ENCODE data around the gene ARPC1B.
"Not testable (repeated sequence)": the region's sequence is repeated elsewhere in the genome, so short reads cannot be mapped to it uniquely, and the experiment has no call there.

ARPC1B gene

DNA sequence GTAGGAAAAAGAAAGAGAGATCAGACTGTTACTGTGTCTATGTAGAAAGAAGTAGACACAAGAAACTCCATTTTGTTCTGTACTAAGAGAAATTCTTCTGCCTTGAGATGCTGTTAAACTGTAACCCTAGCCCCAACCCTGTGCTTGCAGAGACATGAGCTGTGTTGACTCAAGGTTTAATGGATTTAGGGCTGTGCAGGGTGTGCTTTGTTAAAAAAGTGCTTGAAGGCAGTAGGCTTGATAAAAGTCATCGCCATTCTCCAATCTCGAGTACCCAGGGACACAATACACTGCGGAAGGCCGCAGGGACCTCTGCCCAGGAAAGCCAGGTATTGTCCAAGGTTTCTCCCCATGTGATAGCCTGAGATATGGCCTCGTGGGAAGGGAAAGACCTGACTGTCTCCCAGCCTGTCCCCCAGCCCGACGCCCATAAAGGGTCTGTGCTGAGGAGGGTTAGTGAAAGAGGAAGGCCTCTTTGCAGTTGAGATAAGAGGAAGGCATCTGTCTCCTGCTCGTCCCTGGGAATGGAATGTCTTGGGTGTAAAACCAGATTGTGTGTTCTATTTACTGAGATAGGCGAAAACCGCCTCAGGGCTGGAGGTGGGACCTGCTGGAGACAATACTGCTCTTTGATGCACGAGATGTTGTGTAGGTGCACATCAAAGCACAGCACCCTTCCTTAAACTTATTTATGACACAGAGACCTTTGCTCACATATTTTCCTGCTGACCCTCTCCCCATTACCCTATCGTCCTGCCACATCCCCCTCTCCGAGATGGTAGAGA, 57.4 kb downstream of the ARPC1B start:
- H2AK5ac ChIP-seq (ENCODE audit: low read length, severe bottlenecking); H3K27ac ChIP-seq (ENCODE audit: low read length, poor library complexity, severe bottlenecking); H2AFZ ChIP-seq (ENCODE audit: low read depth, low read length); H3K4me3 ChIP-seq (ENCODE audit: insufficient read depth in 1 of 2, low read depth in 1 of 2, low read length in 2 of 2); H4K91ac ChIP-seq (ENCODE audit: low read length); H3K27me3 ChIP-seq (ENCODE audit: control insufficient read depth in 1 of 2, insufficient read depth in 1 of 2, low read length in 2 of 2); H2BK120ac ChIP-seq (ENCODE audit: low read depth, low read length); H3K18ac ChIP-seq (ENCODE audit: low read depth in 1 of 2, low read length in 2 of 2); H3K4me1 ChIP-seq (ENCODE audit: control insufficient read depth, insufficient read depth, low read depth, low read length); H4K8ac ChIP-seq (ENCODE audit: low read length); H3K4ac ChIP-seq (ENCODE audit: low read depth in 1 of 2, low read length in 2 of 2); H3K9me3 ChIP-seq (ENCODE audit: control insufficient read depth, low read length); H2BK12ac ChIP-seq (ENCODE audit: low read length in 2 of 2); H3K14ac ChIP-seq (ENCODE audit: low read length in 2 of 2); H3K9ac ChIP-seq (ENCODE audit: low read length); H2BK5ac ChIP-seq (ENCODE audit: low read depth, low read length, poor library complexity, severe bottlenecking); DNase-seq; H3K4me2 ChIP-seq (ENCODE audit: low read length, poor library complexity, severe bottlenecking); H3K23ac ChIP-seq (ENCODE audit: low read length in 2 of 2); H2BK15ac ChIP-seq (ENCODE audit: low read depth, poor library complexity, severe bottlenecking): not testable (repeated sequence)
- H3K79me1 ChIP-seq (replicated peaks; ENCODE audit: low read length, poor library complexity, severe bottlenecking), result peaks cover 37% of the 10 kb centered on the region
- H3K36me3 ChIP-seq (ENCODE audit: control insufficient read depth in 1 of 2, insufficient read depth in 2 of 2, low read depth in 1 of 2, low read length in 2 of 2), result peaks cover 58 to 79% of the 10 kb centered on the region in 2 experiments
- WGBS, result 91% methylated on average over 13 of the region's 13 CpGs

DNA sequence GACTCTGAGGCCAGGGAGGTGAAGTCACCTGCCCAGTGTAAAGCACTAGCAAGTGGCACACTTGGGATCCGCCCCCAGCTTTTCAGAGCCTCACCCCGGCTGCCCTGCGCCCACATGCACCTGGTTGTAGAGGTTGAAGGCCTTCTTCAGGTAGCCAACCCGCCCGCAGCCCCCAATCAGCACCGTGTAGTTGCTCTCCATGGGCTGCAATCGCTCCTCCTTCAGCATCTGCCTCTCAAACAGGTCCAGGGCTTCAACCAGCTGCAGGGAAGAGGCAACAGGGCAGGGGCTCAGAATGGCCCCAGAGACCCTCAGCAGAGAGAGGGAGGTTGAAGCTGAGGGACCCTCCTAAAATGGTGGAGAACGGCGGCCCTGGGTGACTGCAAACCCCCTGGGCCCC, 58.6 kb downstream of the ARPC1B start:
- H2BK15ac ChIP-seq (ENCODE audit: low read depth, poor library complexity, severe bottlenecking), result no peak overlapping the region
- no peak overlapping the region for H2BK12ac ChIP-seq (ENCODE audit: low read length in 2 of 2)
- H3K9ac ChIP-seq (ENCODE audit: low read length), result no peak overlapping the region
- no peaks in the 10 kb centered on the region for H3K9me3 ChIP-seq (ENCODE audit: control insufficient read depth, low read length)
- 98% methylated on average over 9 of the region's 9 CpGs for WGBS
- no peak overlapping the region for H3K14ac ChIP-seq (ENCODE audit: low read length in 2 of 2)
- H4K91ac ChIP-seq (ENCODE audit: low read length), result no peak overlapping the region
- H3K27ac ChIP-seq (ENCODE audit: low read length, poor library complexity, severe bottlenecking), result no peak overlapping the region
- no peak overlapping the region for H2AFZ ChIP-seq (ENCODE audit: low read depth, low read length)
- peaks cover 40% of the 10 kb centered on the region for H3K79me1 ChIP-seq (replicated peaks; ENCODE audit: low read length, poor library complexity, severe bottlenecking)
- peak overlapping the region in 1 of 2 experiments; percentile 64 for H3K23ac ChIP-seq (ENCODE audit: low read length in 2 of 2)
- no peak overlapping the region for H3K18ac ChIP-seq (ENCODE audit: low read depth in 1 of 2, low read length in 2 of 2)
- no peak overlapping the region for H3K4me3 ChIP-seq (ENCODE audit: insufficient read depth in 1 of 2, low read depth in 1 of 2, low read length in 2 of 2)
- H3K4ac ChIP-seq (ENCODE audit: low read depth in 1 of 2, low read length in 2 of 2), result no peak overlapping the region
- no peak for DNase-seq
- no peak overlapping the region for H2BK120ac ChIP-seq (ENCODE audit: low read depth, low read length)
- peaks cover 8% of the 10 kb centered on the region for H3K4me1 ChIP-seq (ENCODE audit: control insufficient read depth, insufficient read depth, low read depth, low read length)
- no peak overlapping the region for H3K4me2 ChIP-seq (ENCODE audit: low read length, poor library complexity, severe bottlenecking)
- peaks cover 58 to 75% of the 10 kb centered on the region in 2 experiments for H3K36me3 ChIP-seq (ENCODE audit: control insufficient read depth in 1 of 2, insufficient read depth in 2 of 2, low read depth in 1 of 2, low read length in 2 of 2)
- H4K8ac ChIP-seq (ENCODE audit: low read length), result no peak overlapping the region
- H3K27me3 ChIP-seq (ENCODE audit: control insufficient read depth in 1 of 2, insufficient read depth in 1 of 2, low read length in 2 of 2), result no peaks in the 10 kb centered on the region
- no peak overlapping the region for H2BK5ac ChIP-seq (ENCODE audit: low read depth, low read length, poor library complexity, severe bottlenecking)
- H2AK5ac ChIP-seq (ENCODE audit: low read length, severe bottlenecking), result no peak overlapping the region

DNA sequence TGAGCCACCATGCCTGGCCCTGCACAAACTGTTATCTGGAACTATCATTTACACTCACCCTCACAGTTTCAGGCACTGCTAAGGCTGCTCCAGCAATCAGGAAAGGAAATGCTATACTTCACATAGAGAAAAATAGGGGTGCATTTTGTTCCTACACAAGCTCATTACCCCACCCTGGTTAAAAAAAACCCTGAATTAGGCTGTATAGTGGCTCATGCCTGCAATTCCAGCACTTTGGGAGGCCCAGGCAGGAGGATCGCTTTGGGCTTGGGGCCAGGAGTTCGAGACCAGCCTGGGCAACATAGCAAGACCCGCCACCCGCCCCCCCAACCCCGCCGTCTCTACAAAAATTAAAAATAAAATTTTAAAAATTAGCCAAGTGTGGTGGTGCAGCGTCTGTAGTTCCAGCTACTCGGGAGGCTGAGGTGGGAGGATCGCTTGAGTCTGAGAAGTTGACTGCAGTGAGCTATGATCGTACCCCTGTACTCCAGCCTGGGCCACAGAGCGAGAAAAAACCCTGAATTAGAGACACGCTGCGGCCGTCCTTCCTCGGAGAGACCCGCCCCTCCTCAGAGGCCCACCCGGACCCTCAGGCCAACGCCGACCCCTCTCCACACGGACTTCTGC, 63.5 kb downstream of the ARPC1B start:
- H3K18ac ChIP-seq (ENCODE audit: low read depth in 1 of 2, low read length in 2 of 2), result peak overlapping the region; percentile 84 to 94
- H4K8ac ChIP-seq (ENCODE audit: low read length), result peak overlapping the region; percentile 76
- H3K14ac ChIP-seq (ENCODE audit: low read length in 2 of 2), result peak overlapping the region; percentile 48 to 92
- DNase-seq, result no peak
- peaks cover 19% of the 10 kb centered on the region for H3K4me1 ChIP-seq (ENCODE audit: control insufficient read depth, insufficient read depth, low read depth, low read length)
- H4K91ac ChIP-seq (ENCODE audit: low read length), result no peak overlapping the region
- peak overlapping the region in 1 of 2 experiments; percentile 21 for H2BK12ac ChIP-seq (ENCODE audit: low read length in 2 of 2)
- H3K36me3 ChIP-seq (ENCODE audit: control insufficient read depth in 1 of 2, insufficient read depth in 2 of 2, low read depth in 1 of 2, low read length in 2 of 2), result peaks cover 23 to 39% of the 10 kb centered on the region in 2 experiments
- H3K27me3 ChIP-seq (ENCODE audit: control insufficient read depth in 1 of 2, insufficient read depth in 1 of 2, low read length in 2 of 2), result no peaks in the 10 kb centered on the region
- WGBS, result 8% methylated on average over 13 of the region's 20 CpGs
- peak overlapping the region; percentile 98 to 99 for H3K4me3 ChIP-seq (ENCODE audit: insufficient read depth in 1 of 2, low read depth in 1 of 2, low read length in 2 of 2)
- H3K4ac ChIP-seq (ENCODE audit: low read depth in 1 of 2, low read length in 2 of 2), result peak overlapping the region in 1 of 2 experiments; percentile 71
- peak overlapping the region; percentile 83 for H2AFZ ChIP-seq (ENCODE audit: low read depth, low read length)
- peak overlapping the region; percentile 73 for H3K27ac ChIP-seq (ENCODE audit: low read length, poor library complexity, severe bottlenecking)
- H3K79me1 ChIP-seq (replicated peaks; ENCODE audit: low read length, poor library complexity, severe bottlenecking), result peaks cover 39% of the 10 kb centered on the region
- peak overlapping the region; percentile 40 for H2BK5ac ChIP-seq (ENCODE audit: low read depth, low read length, poor library complexity, severe bottlenecking)
- H3K23ac ChIP-seq (ENCODE audit: low read length in 2 of 2), result no peak overlapping the region
- H2BK15ac ChIP-seq (ENCODE audit: low read depth, poor library complexity, severe bottlenecking), result peak overlapping the region; percentile 7
- no peak overlapping the region for H2BK120ac ChIP-seq (ENCODE audit: low read depth, low read length)
- peak overlapping the region; percentile 95 for H3K9ac ChIP-seq (ENCODE audit: low read length)
- H3K9me3 ChIP-seq (ENCODE audit: control insufficient read depth, low read length), result no peaks in the 10 kb centered on the region
- H3K4me2 ChIP-seq (ENCODE audit: low read length, poor library complexity, severe bottlenecking), result peak overlapping the region; percentile 89
- peak overlapping the region; percentile 24 for H2AK5ac ChIP-seq (ENCODE audit: low read length, severe bottlenecking)
